ENCODE measurements around the gene SOX18.
A peak's percentile ranks its signal among the peaks of the same experiment; 100 is the strongest.
"Not testable (repeated sequence)": the region's sequence is repeated elsewhere in the genome, so short reads cannot be mapped to it uniquely, and the experiment has no call there.

Gene SOX18

GRCh38 chr20:64049060-64049877 is at the start of gene SOX18:
Gene SOX18 (minus strand): TSS chr20:64049639. CDS start chr20:64049516, 123 bp downstream.
- DNase-seq = no peak

- no peak for DNase-seq
Observed at GRCh38 chr20:64098471-64099013, 49.1 kb upstream of the SOX18 start.

- no peak for DNase-seq
Observed at GRCh38 chr20:64096535-64096934, 47.1 kb upstream of the SOX18 start.

- DNase-seq = no peak
Observed at GRCh38 chr20:64095927-64096326, 46.5 kb upstream of the SOX18 start.

GRCh38 chr20:64095455-64095854 is 46.0 kb upstream of the SOX18 start:
- DNase-seq = no peak

- no peak for DNase-seq
Observed at GRCh38 chr20:64093013-64093503, 43.6 kb upstream of the SOX18 start.

- no peak for DNase-seq
Observed at GRCh38 chr20:64092258-64093012, 43.0 kb upstream of the SOX18 start.

GRCh38 chr20:64091770-64092169 is 42.3 kb upstream of the SOX18 start:
- DNase-seq = no peak

- no peak for DNase-seq
Observed at GRCh38 chr20:64091340-64091739, 41.9 kb upstream of the SOX18 start.

- peak; percentile 47 for DNase-seq
Observed at GRCh38 chr20:64090165-64090564, 40.7 kb upstream of the SOX18 start.

- DNase-seq = not testable (repeated sequence)
Observed at GRCh38 chr20:64088586-64088985, 39.1 kb upstream of the SOX18 start.

- not testable (repeated sequence) for DNase-seq
Observed at GRCh38 chr20:64087226-64087825, 37.9 kb upstream of the SOX18 start.

- no peak for DNase-seq
Observed at GRCh38 chr20:64086801-64087200, 37.4 kb upstream of the SOX18 start.

- no peak for DNase-seq
Observed at GRCh38 chr20:64084685-64085152, 35.3 kb upstream of the SOX18 start.

- no peak for DNase-seq
Observed at GRCh38 chr20:64083804-64084684, 34.6 kb upstream of the SOX18 start, which contains the start of gene LKAAEAR1. Gene LKAAEAR1 (minus strand): TSS chr20:64084398. CDS start chr20:64084219, 179 bp downstream.

- peak; percentile 13 for DNase-seq
Observed at GRCh38 chr20:64083378-64083803, 34.0 kb upstream of the SOX18 start.

- no peak for DNase-seq
Observed at GRCh38 chr20:64082820-64083377, 33.5 kb upstream of the SOX18 start.

GRCh38 chr20:64082126-64082731 is 32.8 kb upstream of the SOX18 start:
- DNase-seq = no peak

GRCh38 chr20:64081624-64081964 is 32.2 kb upstream of the SOX18 start:
- no peak for DNase-seq

- DNase-seq = no peak
Observed at GRCh38 chr20:64080813-64081623, 31.6 kb upstream of the SOX18 start.
